ENCODE data around the gene CACNG8.

DNA sequence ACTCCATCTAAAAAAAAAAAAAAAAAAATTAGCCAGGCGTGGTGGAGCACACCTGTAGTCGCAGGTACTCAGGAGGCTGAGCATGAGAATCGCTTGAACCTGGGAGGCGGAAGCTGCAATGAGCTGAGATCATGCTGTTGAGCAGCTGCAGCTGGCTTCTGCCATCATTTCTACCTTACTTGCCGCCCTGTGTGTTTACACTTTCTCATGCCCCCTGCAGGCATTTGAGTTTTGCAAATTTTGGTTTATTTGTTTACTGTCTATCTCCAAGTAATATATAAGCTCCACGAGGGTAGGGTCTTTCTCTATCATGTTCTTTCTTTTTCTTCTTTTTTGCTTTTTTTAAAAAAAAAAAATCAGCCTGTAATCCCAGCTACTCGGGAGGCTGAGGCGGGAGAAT, 46.7 kb downstream of the CACNG8 start:
- TF ChIP-seq, protein P1, sequence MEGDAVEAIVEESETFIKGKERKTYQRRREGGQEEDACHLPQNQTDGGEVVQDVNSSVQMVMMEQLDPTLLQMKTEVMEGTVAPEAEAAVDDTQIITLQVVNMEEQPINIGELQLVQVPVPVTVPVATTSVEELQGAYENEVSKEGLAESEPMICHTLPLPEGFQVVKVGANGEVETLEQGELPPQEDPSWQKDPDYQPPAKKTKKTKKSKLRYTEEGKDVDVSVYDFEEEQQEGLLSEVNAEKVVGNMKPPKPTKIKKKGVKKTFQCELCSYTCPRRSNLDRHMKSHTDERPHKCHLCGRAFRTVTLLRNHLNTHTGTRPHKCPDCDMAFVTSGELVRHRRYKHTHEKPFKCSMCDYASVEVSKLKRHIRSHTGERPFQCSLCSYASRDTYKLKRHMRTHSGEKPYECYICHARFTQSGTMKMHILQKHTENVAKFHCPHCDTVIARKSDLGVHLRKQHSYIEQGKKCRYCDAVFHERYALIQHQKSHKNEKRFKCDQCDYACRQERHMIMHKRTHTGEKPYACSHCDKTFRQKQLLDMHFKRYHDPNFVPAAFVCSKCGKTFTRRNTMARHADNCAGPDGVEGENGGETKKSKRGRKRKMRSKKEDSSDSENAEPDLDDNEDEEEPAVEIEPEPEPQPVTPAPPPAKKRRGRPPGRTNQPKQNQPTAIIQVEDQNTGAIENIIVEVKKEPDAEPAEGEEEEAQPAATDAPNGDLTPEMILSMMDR (optimal IDR thresholded peaks at IDR 0.05 in 1 of 3, IDR thresholded peaks at IDR 0.05 in 1 of 3, conservative IDR thresholded peaks at IDR 0.05 in 1 of 3; ENCODE audit: extremely low read depth in 1 of 3, insufficient read depth in 2 of 3, low read length in 3 of 3) = no peak
- TF ChIP-seq EZH2 (IDR thresholded peaks at IDR 0.05; ENCODE audit: low read length) = no peak
